Parathyroid adenoma (tissue), 2 donors: ENCODE data around the gene HMG20B.

ENCODE experiments used
- H2AFZ ChIP-seq: fragments of 300-600 bp; sonication (generic); one replicate; pipeline ENCODE4 v1.7.0; 2017; ENCODE audit warnings: antibody characterized with exemption, mild to moderate bottlenecking
- H3K27ac ChIP-seq: fragments of 300-600 bp; sonication (generic); one replicate; pipeline ENCODE4 v1.7.0; 2017
- H3K27me3 ChIP-seq: fragments of 300-600 bp; sonication (generic); one replicate; pipeline ENCODE4 v1.7.0; 2017; ENCODE audit warnings: low read length; ENCODE audit not compliant: control insufficient read depth, insufficient read depth
- H3K36me3 ChIP-seq: fragments of 300-600 bp; sonication (generic); one replicate; pipeline ENCODE4 v1.7.0; 2017; ENCODE audit warnings: low read length; ENCODE audit not compliant: control insufficient read depth, insufficient read depth
- H3K4me1 ChIP-seq: fragments of 300-600 bp; sonication (generic); one replicate; pipeline ENCODE4 v1.7.0; 2017; ENCODE audit warnings: control low read depth
- H3K4me2 ChIP-seq: fragments of 300-600 bp; sonication (generic); one replicate; pipeline ENCODE4 v1.7.0; 2017; ENCODE audit warnings: low read length
- H3K4me3 ChIP-seq: fragments of 300-600 bp; sonication (generic); one replicate; pipeline ENCODE4 v1.7.0; 2017; ENCODE audit warnings: low read depth, low read length
- H3K79me2 ChIP-seq: fragments of 300-600 bp; sonication (generic); one replicate; pipeline ENCODE4 v1.7.0; 2017; ENCODE audit warnings: control low read depth
- H3K9ac ChIP-seq: fragments of 300-600 bp; sonication (generic); one replicate; pipeline ENCODE4 v1.7.0; 2017; ENCODE audit warnings: mild to moderate bottlenecking
- H3K9me3 ChIP-seq: fragments of 300-600 bp; sonication (generic); one replicate; pipeline ENCODE4 v1.7.0; 2017; ENCODE audit warnings: low read length; ENCODE audit not compliant: control insufficient read depth
- TF ChIP-seq, protein P1 (sequence below): fragments of 300-600 bp; sonication (generic); IDR thresholded peaks from one replicate; pipeline ENCODE4 v1.7.0; 2017; ENCODE audit warnings: antibody characterized with exemption, mild to moderate bottlenecking
- donor health status: primary hyperparathyroidism.

HMG20B gene

DNA sequence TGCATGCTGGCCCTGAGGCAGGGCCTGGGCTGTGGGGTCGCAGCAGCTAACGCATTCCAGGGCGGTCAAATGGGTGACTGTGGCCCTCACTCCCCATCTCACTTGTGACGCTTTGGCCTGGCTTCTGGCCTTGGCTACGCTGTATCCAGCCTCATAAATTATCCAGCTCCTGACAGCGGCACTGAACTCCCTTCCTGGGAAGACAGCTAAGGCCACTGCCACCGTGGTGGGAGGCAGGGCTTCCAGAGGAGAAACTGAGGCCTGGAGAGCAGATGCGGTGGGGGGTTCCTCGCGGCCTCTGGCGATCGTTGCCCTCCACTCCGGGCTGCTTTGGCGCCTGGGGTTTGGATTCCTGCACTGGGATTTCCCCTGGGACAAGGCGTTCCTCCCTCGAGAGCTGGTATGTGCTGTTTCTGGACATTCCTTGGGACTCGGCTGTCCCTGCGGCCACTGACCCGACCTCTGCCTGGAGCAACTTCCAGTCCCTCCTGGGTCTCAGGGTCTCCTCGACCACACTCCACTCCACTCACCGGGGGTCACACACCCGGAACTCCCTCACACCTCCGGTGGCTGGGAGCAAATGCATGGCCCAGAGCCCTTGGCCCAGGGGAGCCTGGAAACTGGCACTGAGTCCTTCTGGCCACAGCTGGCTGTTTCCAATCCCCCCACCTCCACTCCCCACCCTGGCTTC lies 30.5 kb downstream of the HMG20B start:
- Histone ChIP-seq H3K27ac (no peak overlapping the region), H3K9ac (no peak overlapping the region), H3K4me2 (no peak overlapping the region), H3K4me1 (peaks cover 5% of the 10 kb centered on the region), H3K4me3 (no peak overlapping the region), H3K27me3 (no peaks in the 10 kb centered on the region), H3K9me3 (no peaks in the 10 kb centered on the region), H3K79me2 (no peaks in the 10 kb centered on the region), H3K36me3 (no peaks in the 10 kb centered on the region), H2AFZ (no peak overlapping the region)
- TF ChIP-seq, protein P1, sequence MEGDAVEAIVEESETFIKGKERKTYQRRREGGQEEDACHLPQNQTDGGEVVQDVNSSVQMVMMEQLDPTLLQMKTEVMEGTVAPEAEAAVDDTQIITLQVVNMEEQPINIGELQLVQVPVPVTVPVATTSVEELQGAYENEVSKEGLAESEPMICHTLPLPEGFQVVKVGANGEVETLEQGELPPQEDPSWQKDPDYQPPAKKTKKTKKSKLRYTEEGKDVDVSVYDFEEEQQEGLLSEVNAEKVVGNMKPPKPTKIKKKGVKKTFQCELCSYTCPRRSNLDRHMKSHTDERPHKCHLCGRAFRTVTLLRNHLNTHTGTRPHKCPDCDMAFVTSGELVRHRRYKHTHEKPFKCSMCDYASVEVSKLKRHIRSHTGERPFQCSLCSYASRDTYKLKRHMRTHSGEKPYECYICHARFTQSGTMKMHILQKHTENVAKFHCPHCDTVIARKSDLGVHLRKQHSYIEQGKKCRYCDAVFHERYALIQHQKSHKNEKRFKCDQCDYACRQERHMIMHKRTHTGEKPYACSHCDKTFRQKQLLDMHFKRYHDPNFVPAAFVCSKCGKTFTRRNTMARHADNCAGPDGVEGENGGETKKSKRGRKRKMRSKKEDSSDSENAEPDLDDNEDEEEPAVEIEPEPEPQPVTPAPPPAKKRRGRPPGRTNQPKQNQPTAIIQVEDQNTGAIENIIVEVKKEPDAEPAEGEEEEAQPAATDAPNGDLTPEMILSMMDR = no peak

DNA sequence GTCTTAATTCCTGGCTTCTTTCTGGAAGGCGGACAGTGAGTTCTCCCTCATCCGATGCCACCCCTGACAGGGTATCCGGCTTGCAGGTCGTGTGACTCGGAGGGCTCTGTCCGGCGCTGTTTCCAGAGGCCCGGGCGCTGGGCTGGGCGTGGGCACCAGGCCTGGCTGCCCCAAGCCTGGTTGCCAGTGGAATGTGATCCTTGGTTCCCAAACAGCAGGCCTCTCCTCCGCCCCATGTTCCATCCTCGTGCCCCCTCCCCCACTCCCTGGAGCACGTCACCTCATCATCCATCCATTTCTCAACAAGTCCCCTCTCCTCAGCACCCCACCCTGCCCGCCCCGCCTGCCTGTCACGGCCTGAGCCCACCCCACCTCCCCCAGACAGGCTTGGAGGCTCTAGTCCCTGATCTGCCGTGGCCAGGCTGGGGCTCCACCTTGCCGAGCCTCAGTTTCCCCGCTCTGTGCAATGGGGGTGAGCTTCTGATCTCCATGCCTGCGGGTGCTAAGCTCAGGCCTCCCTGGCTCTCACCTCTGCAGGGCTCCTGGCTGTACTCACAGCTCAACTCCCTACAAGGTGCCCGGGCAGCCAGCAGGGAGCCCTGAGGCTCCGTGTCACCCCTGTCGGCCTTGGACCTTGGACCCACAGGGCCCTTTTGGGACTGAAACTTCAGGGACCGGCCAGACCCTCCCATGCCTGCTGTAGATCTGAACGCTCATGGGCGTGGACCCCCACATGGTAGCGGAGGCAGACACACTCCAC lies 31.7 kb downstream of the HMG20B start:
- no peak overlapping the region for H3K4me3 ChIP-seq
- H3K9me3 ChIP-seq = no peaks in the 10 kb centered on the region
- no peaks in the 10 kb centered on the region for H3K27me3 ChIP-seq
- H3K4me2 ChIP-seq = no peak overlapping the region
- H3K27ac ChIP-seq = no peak overlapping the region
- TF ChIP-seq, protein P1 = no peak
- no peak overlapping the region for H3K9ac ChIP-seq
- H3K36me3 ChIP-seq = no peaks in the 10 kb centered on the region
- no peaks in the 10 kb centered on the region for H3K79me2 ChIP-seq
- H2AFZ ChIP-seq = no peak overlapping the region
- H3K4me1 ChIP-seq = peaks cover 5% of the 10 kb centered on the region

DNA sequence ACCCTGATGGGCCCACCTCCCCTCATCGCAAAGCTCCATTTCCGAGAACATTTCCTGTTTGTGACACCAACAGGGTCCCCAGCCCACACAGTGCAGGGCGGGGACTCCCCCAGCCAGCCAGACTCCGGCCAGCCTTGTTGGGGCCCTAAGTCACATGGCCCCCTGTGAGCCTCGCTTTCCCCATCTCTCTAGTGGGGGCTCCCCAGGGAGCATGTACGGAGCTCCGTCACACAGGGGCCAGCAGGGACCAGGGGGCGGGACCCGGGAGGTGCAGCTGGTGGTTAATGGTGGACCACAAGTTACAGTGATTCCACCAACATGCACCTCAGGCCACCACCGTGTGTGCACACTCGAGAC lies 32.2 kb downstream of the HMG20B start:
- TF ChIP-seq, protein P1 = no peak
- no peak overlapping the region for H3K4me3 ChIP-seq
- no peaks in the 10 kb centered on the region for H3K36me3 ChIP-seq
- no peak overlapping the region for H3K4me2 ChIP-seq
- H2AFZ ChIP-seq = no peak overlapping the region
- H3K4me1 ChIP-seq = peaks cover 5% of the 10 kb centered on the region
- H3K27me3 ChIP-seq = no peaks in the 10 kb centered on the region
- H3K79me2 ChIP-seq = no peaks in the 10 kb centered on the region
- H3K9me3 ChIP-seq = no peaks in the 10 kb centered on the region
- no peak overlapping the region for H3K27ac ChIP-seq
- no peak overlapping the region for H3K9ac ChIP-seq

DNA sequence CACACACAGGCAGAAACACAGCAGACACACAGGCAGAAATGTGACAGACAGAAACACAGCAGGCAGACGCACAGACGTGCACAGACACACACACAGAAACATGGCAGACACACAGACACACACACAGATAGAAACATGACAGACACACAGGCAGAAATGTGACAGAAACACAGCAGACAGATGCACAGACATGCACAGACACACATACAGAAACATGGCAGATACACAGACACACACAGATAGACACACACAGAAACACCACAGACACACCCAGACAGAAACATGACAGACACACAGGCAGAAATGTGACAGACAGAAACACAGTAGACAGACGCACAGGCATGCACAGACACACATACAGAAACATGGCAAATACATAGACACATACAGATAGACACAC lies 32.6 kb downstream of the HMG20B start:
- Histone ChIP-seq H3K9ac (no peak overlapping the region), H3K4me2 (peak overlapping the region; percentile 88), H3K9me3 (no peaks in the 10 kb centered on the region), H3K79me2 (no peaks in the 10 kb centered on the region), H3K27ac (no peak overlapping the region), H3K27me3 (no peaks in the 10 kb centered on the region), H2AFZ (no peak overlapping the region), H3K4me1 (peaks cover 5% of the 10 kb centered on the region), H3K4me3 (peak overlapping the region; percentile 68), H3K36me3 (no peaks in the 10 kb centered on the region)
- TF ChIP-seq, protein P1 = no peak
